Kidney (tissue), 14 donors: Measurements from ENCODE around the gene METTL6. TPM values are rescaled to one million over a fixed set of nuclear protein-coding genes. Genes with fewer than 3 reads are reported as not detected.
"Not testable (repeated sequence)": the region's sequence is repeated elsewhere in the genome, so short reads cannot be mapped to it uniquely, and the experiment has no call there.

Experiments
- DNase-seq, 5 donors: peaks; one replicate each; pipeline ENCODE4 v3.0.0-alpha.2; 2013 to 2020
- FAIRE-seq: peaks from 2 replicates; lab custom pipeline; 2012; peaks lifted over from hg19 to GRCh38; lab: Jason Lieb, UNC
- H3K27ac ChIP-seq, 2 donors: one replicate each; pipeline ENCODE4 v1.7.0; 2013; ENCODE audit warnings: low read depth in 2 of 2, low read length in 2 of 2, inconsistent platforms in 1 of 2
- H3K27me3 ChIP-seq: one replicate; pipeline ENCODE4 v1.7.1; 2013; ENCODE audit warnings: low read length, inconsistent platforms; ENCODE audit not compliant: control insufficient read depth, insufficient read depth
- H3K36me3 ChIP-seq, 3 donors: one replicate each; pipeline versions ENCODE4 v1.7.0 to v1.7.1; 2013; ENCODE audit warnings: low read length in 3 of 3, control low read depth in 1 of 3, inconsistent platforms in 1 of 3; ENCODE audit not compliant: insufficient read depth in 3 of 3, control insufficient read depth in 2 of 3
- H3K4me1 ChIP-seq, 3 donors: one replicate each; pipeline versions ENCODE4 v1.7.0 to v1.7.1; 2013; ENCODE audit warnings: low read length in 3 of 3, inconsistent platforms in 1 of 3, low read depth in 1 of 3; ENCODE audit not compliant: control insufficient read depth in 2 of 3, insufficient read depth in 2 of 3
- H3K4me3 ChIP-seq, 3 donors: one replicate each; pipeline versions ENCODE4 v1.7.0 to v1.8.1; 2013; ENCODE audit warnings: low read length in 3 of 3, control low read depth in 1 of 3, inconsistent platforms in 1 of 3
- H3K9ac ChIP-seq, 3 donors: one replicate each; pipeline versions ENCODE4 v1.7.0 to v1.7.1; 2013; ENCODE audit warnings: low read length in 3 of 3, control low read depth in 1 of 3, inconsistent platforms in 1 of 3
- H3K9me3 ChIP-seq, 3 donors: one replicate each; pipeline versions ENCODE4 v1.7.0 to v1.7.1; 2013; ENCODE audit warnings: low read length in 3 of 3, control low read depth in 1 of 3, inconsistent platforms in 1 of 3; ENCODE audit not compliant: control insufficient read depth in 2 of 3, insufficient read depth in 1 of 3
- intact Hi-C: fragments of 100-400 bp; cut with DNase I; formaldehyde crosslinking; loops from one replicate; pipeline ENCODE4 v1.11.1; 2022
- polyA plus RNA-seq: library from polyadenylated mRNA; stranded (reverse); fragments of 350-450 nt; fragmentation: Illumina TruSeq; extraction: RNeasy Lipid Tissue Mini Kit (QIAGEN cat#74804); gene quantifications from one replicate; pipeline ENCODE4 v1.2.3, GENCODE V29; 2014; ENCODE audit warnings: low read depth, low replicate concordance; ENCODE audit not compliant: insufficient read depth
- total RNA-seq: library from RNA; stranded (reverse); fragmentation: NEBNext Ultra II Directional; extraction: Animal tissue kit (Norgen Biotek cat#: 25700); gene quantifications from one replicate; pipeline ENCODE4 v1.2.1, GENCODE V29; 2021
- TF ChIP-seq, protein P1 (sequence below): IDR thresholded peaks from 3 replicates; pipeline ENCODE4 v1.5.1; 2012; ENCODE audit warnings: mild to moderate bottlenecking, moderate library complexity, borderline replicate concordance; ENCODE audit not compliant: insufficient read depth; ENCODE audit errors: extremely low read depth
- donor health status: control.
- donor health status: control.
- donor health status: control.
- donor health status: control.
- donor health status: control.
- donor health status: DM: yes; HTN: yes; CAD: no.
- donor health status: Normal renal cell carcinoma (clear cell type).

The METTL6 gene
- total and polyA plus RNA-seq, 2 donors from 2014 or later: 9.7 to 18.6 TPM

DNA sequence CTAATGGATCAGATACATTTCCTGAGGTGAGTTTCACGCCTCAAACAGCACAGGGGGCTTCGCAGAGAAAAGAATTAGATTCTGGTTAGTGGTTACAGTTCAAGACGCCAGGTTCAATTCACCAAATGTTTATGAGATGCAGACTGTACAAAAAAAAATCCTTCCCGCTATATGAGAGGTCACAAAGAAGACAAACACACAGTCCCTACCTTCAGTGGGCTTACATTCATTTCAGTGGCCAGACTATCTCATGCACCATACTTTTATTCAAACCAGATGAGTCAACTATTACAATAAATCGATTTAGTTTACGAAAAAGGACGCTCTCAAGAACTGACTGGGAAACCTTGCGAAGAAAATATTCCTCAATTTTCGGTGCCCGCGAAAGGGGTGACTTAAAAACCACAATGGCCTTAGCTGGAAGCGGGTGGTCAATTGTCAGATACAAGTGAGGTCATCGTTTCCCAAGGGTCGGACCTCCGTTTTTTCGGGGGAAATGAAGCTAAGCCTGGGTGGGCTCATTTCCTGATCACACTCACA lies 695 bp downstream of the METTL6 start:
- intact Hi-C loops: no loop called here
- TF ChIP-seq, protein P1, sequence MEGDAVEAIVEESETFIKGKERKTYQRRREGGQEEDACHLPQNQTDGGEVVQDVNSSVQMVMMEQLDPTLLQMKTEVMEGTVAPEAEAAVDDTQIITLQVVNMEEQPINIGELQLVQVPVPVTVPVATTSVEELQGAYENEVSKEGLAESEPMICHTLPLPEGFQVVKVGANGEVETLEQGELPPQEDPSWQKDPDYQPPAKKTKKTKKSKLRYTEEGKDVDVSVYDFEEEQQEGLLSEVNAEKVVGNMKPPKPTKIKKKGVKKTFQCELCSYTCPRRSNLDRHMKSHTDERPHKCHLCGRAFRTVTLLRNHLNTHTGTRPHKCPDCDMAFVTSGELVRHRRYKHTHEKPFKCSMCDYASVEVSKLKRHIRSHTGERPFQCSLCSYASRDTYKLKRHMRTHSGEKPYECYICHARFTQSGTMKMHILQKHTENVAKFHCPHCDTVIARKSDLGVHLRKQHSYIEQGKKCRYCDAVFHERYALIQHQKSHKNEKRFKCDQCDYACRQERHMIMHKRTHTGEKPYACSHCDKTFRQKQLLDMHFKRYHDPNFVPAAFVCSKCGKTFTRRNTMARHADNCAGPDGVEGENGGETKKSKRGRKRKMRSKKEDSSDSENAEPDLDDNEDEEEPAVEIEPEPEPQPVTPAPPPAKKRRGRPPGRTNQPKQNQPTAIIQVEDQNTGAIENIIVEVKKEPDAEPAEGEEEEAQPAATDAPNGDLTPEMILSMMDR: no peak
- no peaks in the 10 kb centered on the region for H3K9me3 ChIP-seq
- H3K9ac ChIP-seq: peak overlapping the region; percentile 74 to 97 (median 85)
- peak in 1 of 5 donors; percentile 33 for DNase-seq
- H3K27me3 ChIP-seq: no peaks in the 10 kb centered on the region
- no peaks in the 10 kb centered on the region for H3K36me3 ChIP-seq
- H3K27ac ChIP-seq: no peak overlapping the region
- H3K4me3 ChIP-seq: peak overlapping the region; percentile 89 to 97 (median 89)
- FAIRE-seq: no peak
- peaks cover 0 to 16% (median 3%) of the 10 kb centered on the region in 3 donors for H3K4me1 ChIP-seq

DNA sequence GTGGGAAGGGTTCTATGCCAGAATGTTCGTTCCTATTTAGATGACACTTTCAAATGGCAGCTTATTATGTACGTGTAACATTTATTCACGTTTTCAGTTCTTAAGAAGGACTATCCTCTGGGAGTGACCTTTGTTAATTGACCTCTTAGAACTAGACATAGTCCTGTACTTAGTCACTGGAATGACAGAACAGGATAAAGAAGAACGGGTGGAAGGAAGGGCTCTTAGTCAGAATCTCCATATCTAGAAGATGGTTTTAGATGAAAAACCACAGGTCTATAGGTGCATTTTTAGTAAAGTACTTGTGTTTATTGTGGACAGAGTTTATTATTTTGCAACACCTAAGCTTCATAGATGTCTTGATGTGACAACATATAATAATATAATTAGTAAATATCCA lies 6.5 kb downstream of the METTL6 start:
- FAIRE-seq: no peak

DNA sequence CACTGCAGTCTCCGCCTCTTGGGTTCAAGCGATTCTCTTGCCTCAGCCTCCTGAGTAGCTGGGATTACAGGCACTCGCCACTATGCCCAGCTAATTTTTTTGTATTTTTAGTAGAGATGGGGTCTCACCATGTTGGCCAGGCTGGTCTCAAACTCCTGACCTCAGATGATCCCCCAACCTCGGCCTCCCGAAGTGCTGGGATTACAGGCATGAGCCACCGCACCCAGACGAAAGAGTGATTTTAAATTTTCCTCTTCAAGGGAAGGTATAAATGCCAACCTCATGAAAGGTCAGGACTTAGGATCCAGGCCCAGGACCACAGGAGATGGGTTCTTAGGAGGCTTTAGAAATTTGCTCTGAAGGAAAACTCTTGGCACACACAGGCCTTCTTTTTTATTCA lies 16.4 kb downstream of the METTL6 start:
- H3K36me3 ChIP-seq: peaks cover 7 to 21% (median 17%) of the 10 kb centered on the region in 3 donors
- H3K4me1 ChIP-seq, H3K27me3 ChIP-seq, intact Hi-C loops, H3K9ac ChIP-seq, H3K4me3 ChIP-seq, H3K9me3 ChIP-seq, H3K27ac ChIP-seq, FAIRE-seq, DNase-seq: not testable (repeated sequence)

More for the DNA sequence above, 6.5 kb downstream of the METTL6 start:
- TF ChIP-seq, protein P1: no peak
- Histone ChIP-seq H3K9ac (no peak overlapping the region), H3K4me3 (no peak overlapping the region), H3K27ac (no peak overlapping the region), H3K36me3 (peaks cover 0 to 12% (median 5%) of the 10 kb centered on the region in 3 donors), H3K9me3 (no peaks in the 10 kb centered on the region), H3K27me3 (no peaks in the 10 kb centered on the region), H3K4me1 (no peaks in the 10 kb centered on the region)
- DNase-seq: no peak
- intact Hi-C loops: no loop called here

DNA sequence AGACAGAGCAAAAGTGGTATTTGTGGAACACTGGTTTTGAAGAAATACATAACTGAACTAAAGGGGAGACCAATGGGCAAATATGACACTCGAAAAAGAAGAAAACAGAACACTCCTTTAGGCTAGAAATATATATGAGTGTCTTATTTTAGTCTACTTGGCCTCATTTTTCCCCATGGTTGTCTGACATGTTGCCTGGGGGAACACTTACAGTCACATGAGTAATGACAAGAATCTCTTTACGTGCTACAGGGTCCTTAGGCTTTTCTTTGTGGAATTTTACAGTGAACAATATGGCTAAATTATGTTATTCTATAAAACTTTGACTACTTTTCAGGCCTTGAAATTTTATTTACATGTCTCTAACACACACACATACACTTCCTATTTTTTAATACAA lies 17.6 kb downstream of the METTL6 start:
- FAIRE-seq: no peak
- peaks cover 0 to 12% (median 5%) of the 10 kb centered on the region in 3 donors for H3K36me3 ChIP-seq
- no peak overlapping the region for H3K4me3 ChIP-seq
- no peak overlapping the region for H3K27ac ChIP-seq
- H3K27me3 ChIP-seq: no peaks in the 10 kb centered on the region
- intact Hi-C loops: no loop called here
- H3K9ac ChIP-seq: no peak overlapping the region
- TF ChIP-seq, protein P1: no peak
- H3K9me3 ChIP-seq: no peaks in the 10 kb centered on the region
- DNase-seq: no peak
- no peaks in the 10 kb centered on the region for H3K4me1 ChIP-seq
